NCI-H748 (cell line): Measurements from ENCODE around the gene BRSK1.
"Not testable (repeated sequence)": the region's sequence is repeated elsewhere in the genome, so short reads cannot be mapped to it uniquely, and the experiment has no call there.

Experiments
- DNase-seq: peaks from one replicate; lab custom pipeline; 2025; ENCODE audit not compliant: unreplicated experiment; lab: John Stamatoyannopoulos, UW

The BRSK1 gene

GRCh38 chr19:55325172-55325571 is 41.4 kb downstream of the BRSK1 start, which contains the start of gene TMEM150B:
TSS of gene TMEM150B (minus strand) at chr19:55325341. CDS start at chr19:55321036, 4,305 bp downstream.
- DNase-seq, result no peak

GRCh38 chr19:55328774-55329318 is 45.0 kb downstream of the BRSK1 start:
- not testable (repeated sequence) for DNase-seq

GRCh38 chr19:55329791-55330190 is 46.0 kb downstream of the BRSK1 start:
- not testable (repeated sequence) for DNase-seq

GRCh38 chr19:55333870-55334269 is 50.1 kb downstream of the BRSK1 start:
- no peak for DNase-seq

GRCh38 chr19:55336101-55336500 is 52.3 kb downstream of the BRSK1 start:
- DNase-seq, result no peak

- DNase-seq, result peak; percentile 100
These were observed 55.5 kb downstream of the BRSK1 start, which contains the start of gene KMT5C for GRCh38 chr19:55339105-55339888. TSS of gene KMT5C (plus strand) at chr19:55339876. CDS start at chr19:55341937, 2,061 bp downstream.

GRCh38 chr19:55339889-55340783 is 56.3 kb downstream of the BRSK1 start:
- DNase-seq, result peak; percentile 56

- no peak for DNase-seq
These were observed 57.0 kb downstream of the BRSK1 start for GRCh38 chr19:55340784-55341147.

- peak; percentile 90 for DNase-seq
These were observed 57.4 kb downstream of the BRSK1 start for GRCh38 chr19:55341171-55341588.

GRCh38 chr19:55341595-55342531 is 58.1 kb downstream of the BRSK1 start:
- no peak for DNase-seq

GRCh38 chr19:55344444-55344843 is 60.6 kb downstream of the BRSK1 start:
- DNase-seq, result no peak

GRCh38 chr19:55345101-55345817 is 61.5 kb downstream of the BRSK1 start:
- no peak for DNase-seq

- DNase-seq, result peak; percentile 59
These were observed 62.3 kb downstream of the BRSK1 start for GRCh38 chr19:55345818-55346724.

- no peak for DNase-seq
These were observed 63.1 kb downstream of the BRSK1 start for GRCh38 chr19:55346725-55347441.

- DNase-seq, result no peak
These were observed 63.7 kb downstream of the BRSK1 start for GRCh38 chr19:55347442-55348009.

GRCh38 chr19:55348317-55349034 is 64.7 kb downstream of the BRSK1 start:
- no peak for DNase-seq
